NB4 (cell line): ENCODE data around the gene TMEM231.
A peak's percentile ranks its signal among the peaks of the same experiment; 100 is the strongest.

ENCODE experiments used
- MYC ChIP-seq: IDR thresholded peaks from 2 replicates; pipeline ENCODE4 v1.6.1; 2011; ENCODE audit warnings: low read depth, low read length
- POLR2A ChIP-seq: IDR thresholded peaks from 2 replicates; pipeline ENCODE4 v1.6.1; 2011; ENCODE audit warnings: mild to moderate bottlenecking; ENCODE audit not compliant: insufficient read length; ENCODE audit errors: extremely low read depth
- TF ChIP-seq, protein P1 (sequence below): IDR thresholded peaks from one replicate; pipeline ENCODE4 v1.5.1; 2012; ENCODE audit warnings: low read depth, low read length
- TF ChIP-seq, protein P2 (sequence below): IDR thresholded peaks from 2 replicates; pipeline ENCODE4 v1.6.1; 2011; ENCODE audit warnings: low read depth, low read length

- TF ChIP-seq POLR2A (peak; percentile 13), MYC (no peak)
- TF ChIP-seq, protein P1, sequence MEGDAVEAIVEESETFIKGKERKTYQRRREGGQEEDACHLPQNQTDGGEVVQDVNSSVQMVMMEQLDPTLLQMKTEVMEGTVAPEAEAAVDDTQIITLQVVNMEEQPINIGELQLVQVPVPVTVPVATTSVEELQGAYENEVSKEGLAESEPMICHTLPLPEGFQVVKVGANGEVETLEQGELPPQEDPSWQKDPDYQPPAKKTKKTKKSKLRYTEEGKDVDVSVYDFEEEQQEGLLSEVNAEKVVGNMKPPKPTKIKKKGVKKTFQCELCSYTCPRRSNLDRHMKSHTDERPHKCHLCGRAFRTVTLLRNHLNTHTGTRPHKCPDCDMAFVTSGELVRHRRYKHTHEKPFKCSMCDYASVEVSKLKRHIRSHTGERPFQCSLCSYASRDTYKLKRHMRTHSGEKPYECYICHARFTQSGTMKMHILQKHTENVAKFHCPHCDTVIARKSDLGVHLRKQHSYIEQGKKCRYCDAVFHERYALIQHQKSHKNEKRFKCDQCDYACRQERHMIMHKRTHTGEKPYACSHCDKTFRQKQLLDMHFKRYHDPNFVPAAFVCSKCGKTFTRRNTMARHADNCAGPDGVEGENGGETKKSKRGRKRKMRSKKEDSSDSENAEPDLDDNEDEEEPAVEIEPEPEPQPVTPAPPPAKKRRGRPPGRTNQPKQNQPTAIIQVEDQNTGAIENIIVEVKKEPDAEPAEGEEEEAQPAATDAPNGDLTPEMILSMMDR: no peak
- TF ChIP-seq, protein P2, sequence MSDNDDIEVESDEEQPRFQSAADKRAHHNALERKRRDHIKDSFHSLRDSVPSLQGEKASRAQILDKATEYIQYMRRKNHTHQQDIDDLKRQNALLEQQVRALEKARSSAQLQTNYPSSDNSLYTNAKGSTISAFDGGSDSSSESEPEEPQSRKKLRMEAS: no peak
Measured at GRCh38 chr16:75556431-75556950, 439 bp upstream of the TMEM231 start.
